WERI-Rb-1 (cell line): Measurements from ENCODE around the gene NR2F6.

ENCODE experiments used
- DNase-seq: peaks from one replicate; pipeline ENCODE4 v3.0.0-alpha.2; 2020
- H3K27ac ChIP-seq: fragments of 250-450 bp; sonication (Bioruptor Pico); 2 replicates; pipeline ENCODE4 v1.5.1; 2020; ENCODE audit warnings: mild to moderate bottlenecking, moderate library complexity
- H3K27me3 ChIP-seq: fragments of 250-450 bp; sonication (Bioruptor Pico); 2 replicates; pipeline ENCODE4 v1.5.1; 2021; ENCODE audit warnings: mild to moderate bottlenecking, low read depth, moderate library complexity; ENCODE audit not compliant: insufficient read depth, severe bottlenecking
- H3K36me3 ChIP-seq: fragments of 250-450 bp; sonication (Bioruptor Pico); 2 replicates; pipeline ENCODE4 v1.5.1; 2020; ENCODE audit warnings: mild to moderate bottlenecking, moderate library complexity
- H3K4me3 ChIP-seq: 2 replicates; pipeline ENCODE4 v1.5.1; 2011; ENCODE audit warnings: low read depth, mild to moderate bottlenecking, control low read depth, low read length
- H3K9me3 ChIP-seq: fragments of 250-450 bp; sonication (Bioruptor Pico); 2 replicates; pipeline ENCODE4 v1.5.1; 2021; ENCODE audit warnings: mild to moderate bottlenecking, moderate library complexity; ENCODE audit not compliant: severe bottlenecking
- TF ChIP-seq, protein P1 (sequence below): IDR thresholded peaks from 2 replicates; pipeline ENCODE4 v1.5.1; 2011; ENCODE audit warnings: low read depth, mild to moderate bottlenecking, control low read depth, inconsistent platforms, low read length

Gene NR2F6

DNA sequence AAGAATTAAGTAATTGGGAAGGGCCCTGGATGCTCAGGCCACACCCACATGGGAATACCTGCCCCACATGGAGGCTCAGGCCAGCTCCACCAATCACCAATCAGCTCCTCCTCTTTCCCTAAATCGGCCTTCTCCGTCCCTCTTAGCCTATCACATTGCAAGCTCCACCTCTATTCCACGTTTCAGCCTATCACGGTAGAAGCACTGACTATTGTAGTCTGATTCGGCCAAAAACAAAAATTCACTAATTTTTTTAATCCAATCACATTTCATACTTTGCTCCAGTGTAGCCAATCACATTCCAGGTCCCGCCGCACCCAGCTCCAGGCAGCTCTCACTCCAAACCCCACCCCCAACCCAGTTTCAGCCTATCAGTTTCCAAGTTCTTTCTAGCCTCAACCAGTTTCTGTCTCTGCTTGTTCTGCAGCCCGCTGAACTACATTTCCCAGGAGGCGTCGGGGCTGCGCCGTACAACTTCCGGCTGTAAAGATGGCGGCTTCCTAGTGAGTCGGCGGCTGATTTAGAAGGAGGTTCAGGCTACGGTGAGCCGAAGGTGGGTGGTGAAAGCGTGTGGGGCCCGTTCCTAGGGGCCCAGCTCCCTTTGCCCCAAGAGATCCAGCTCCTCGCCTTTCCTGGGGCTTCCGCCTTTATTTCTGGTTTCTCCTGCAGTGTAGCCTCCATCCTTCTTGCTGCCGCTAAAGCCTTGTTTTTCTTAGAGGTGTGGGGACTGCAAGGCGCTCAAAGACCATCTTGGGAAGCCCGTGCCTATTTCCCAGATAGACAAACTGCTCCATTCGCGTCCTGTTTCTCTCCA, 21.5 kb upstream of the NR2F6 start, which contains the start of gene BABAM1:
Gene BABAM1, plus strand, starts transcription at position 469 of the 814 bp plus-strand sequence. CDS start 1,364 bp downstream, outside the sequence.
- Histone ChIP-seq H3K27me3 (no peaks in the 10 kb centered on the region), H3K36me3 (peaks cover 25% of the 10 kb centered on the region), H3K9me3 (no peaks in the 10 kb centered on the region), H3K27ac (peak within 1 kb of the TSS; percentile 84), H3K4me3 (peak within 1 kb of the TSS; percentile 92)
- TF ChIP-seq, protein P1, sequence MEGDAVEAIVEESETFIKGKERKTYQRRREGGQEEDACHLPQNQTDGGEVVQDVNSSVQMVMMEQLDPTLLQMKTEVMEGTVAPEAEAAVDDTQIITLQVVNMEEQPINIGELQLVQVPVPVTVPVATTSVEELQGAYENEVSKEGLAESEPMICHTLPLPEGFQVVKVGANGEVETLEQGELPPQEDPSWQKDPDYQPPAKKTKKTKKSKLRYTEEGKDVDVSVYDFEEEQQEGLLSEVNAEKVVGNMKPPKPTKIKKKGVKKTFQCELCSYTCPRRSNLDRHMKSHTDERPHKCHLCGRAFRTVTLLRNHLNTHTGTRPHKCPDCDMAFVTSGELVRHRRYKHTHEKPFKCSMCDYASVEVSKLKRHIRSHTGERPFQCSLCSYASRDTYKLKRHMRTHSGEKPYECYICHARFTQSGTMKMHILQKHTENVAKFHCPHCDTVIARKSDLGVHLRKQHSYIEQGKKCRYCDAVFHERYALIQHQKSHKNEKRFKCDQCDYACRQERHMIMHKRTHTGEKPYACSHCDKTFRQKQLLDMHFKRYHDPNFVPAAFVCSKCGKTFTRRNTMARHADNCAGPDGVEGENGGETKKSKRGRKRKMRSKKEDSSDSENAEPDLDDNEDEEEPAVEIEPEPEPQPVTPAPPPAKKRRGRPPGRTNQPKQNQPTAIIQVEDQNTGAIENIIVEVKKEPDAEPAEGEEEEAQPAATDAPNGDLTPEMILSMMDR = no peak
- peak; percentile 97 for DNase-seq

- Histone ChIP-seq H3K27ac (no peak overlapping the region; the same call in 1 of the 2 replicates), H3K9me3 (no peaks in the 10 kb centered on the region), H3K4me3 (no peak overlapping the region), H3K36me3 (peaks cover 19% of the 10 kb centered on the region), H3K27me3 (no peaks in the 10 kb centered on the region)
- no peak for DNase-seq
- TF ChIP-seq, protein P1 = no peak
These were observed 20.9 kb upstream of the NR2F6 start for GRCh38 chr19:17266589-17266974.

- DNase-seq = no peak
- H3K36me3 ChIP-seq = peaks cover 13% of the 10 kb centered on the region
- TF ChIP-seq, protein P1 = no peak
- H3K27ac ChIP-seq = no peak overlapping the region
- no peaks in the 10 kb centered on the region for H3K9me3 ChIP-seq
- no peaks in the 10 kb centered on the region for H3K27me3 ChIP-seq
- no peak overlapping the region for H3K4me3 ChIP-seq
These were observed 20.3 kb upstream of the NR2F6 start for GRCh38 chr19:17266026-17266425.

DNA sequence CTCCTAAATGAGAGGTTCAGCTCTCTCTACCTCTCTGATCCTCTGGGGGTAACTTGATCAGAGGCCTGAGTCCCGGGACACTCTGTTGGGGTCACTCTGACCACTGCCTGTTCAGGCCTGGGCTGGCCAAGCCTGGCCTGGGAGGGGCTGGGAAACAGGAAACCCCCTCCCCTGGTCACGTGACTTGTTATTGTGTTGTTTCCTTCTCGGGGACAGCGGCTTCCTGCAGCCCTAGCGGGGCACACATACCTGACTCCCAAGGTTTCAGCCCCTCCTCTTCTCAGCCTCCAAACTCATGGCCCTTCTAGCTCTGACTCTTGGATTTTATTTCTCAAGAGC, 18.9 kb upstream of the NR2F6 start, which contains the start of gene USHBP1:
Gene USHBP1, minus strand, starts transcription at position 105 of the 339 bp plus-strand sequence. CDS start 446 bp downstream, outside the sequence.
- H3K27ac ChIP-seq = no peak within 1 kb of the TSS
- no peaks in the 10 kb centered on the region for H3K27me3 ChIP-seq
- TF ChIP-seq, protein P1 = no peak
- H3K4me3 ChIP-seq = no peak within 1 kb of the TSS
- peaks cover 8% of the 10 kb centered on the region for H3K36me3 ChIP-seq
- DNase-seq = no peak
- H3K9me3 ChIP-seq = peaks cover 10% of the 10 kb centered on the region

- Histone ChIP-seq H3K4me3 (no peak overlapping the region), H3K27me3 (no peaks in the 10 kb centered on the region), H3K9me3 (peaks cover 17% of the 10 kb centered on the region), H3K36me3 (peaks cover 5% of the 10 kb centered on the region), H3K27ac (no peak overlapping the region)
- no peak for DNase-seq
- TF ChIP-seq, protein P1 = no peak
These were observed 18.3 kb upstream of the NR2F6 start for GRCh38 chr19:17263712-17264640.
